Endothelial cell of umbilical vein (primary cell): Measurements from ENCODE around the gene TENT4B. TPM values are rescaled to one million over a fixed set of nuclear protein-coding genes. Genes with fewer than 3 reads are reported as not detected.

ENCODE experiments used
- BruUV-seq: library from RNA; stranded (reverse); fragments of 400-500 nt; replicated peaks from 2 replicates; lab custom pipeline; 2021; lab: Mats Ljungman, UMichigan
- CTCF ChIA-PET: fragments of 300-600, 350-600 bp; sonication (Branson Sonifier 250); formaldehyde crosslinking; loops from one replicate; lab custom pipeline; 2021; ENCODE audit warnings: antibody characterized with exemption, inconsistent platforms; lab: Charles Lee
- POLR2A ChIA-PET: fragments of 300-600, 350-600 bp; sonication (Branson Sonifier 250); formaldehyde crosslinking; loops from one replicate; lab custom pipeline; 2021; ENCODE audit warnings: antibody characterized with exemption, inconsistent platforms; lab: Charles Lee
- DNase-seq: peaks from one replicate; pipeline ENCODE4 v3.0.0-alpha.2; 2011; ENCODE audit warnings: low read depth, low spot score
- FAIRE-seq: peaks from 2 replicates; lab custom pipeline; 2011; peaks lifted over from hg19 to GRCh38; lab: Jason Lieb, UNC
- H2AFZ ChIP-seq: 2 replicates; pipeline ENCODE4 v1.6.0; 2012; ENCODE audit warnings: low read depth, low read length, control low read depth, inconsistent platforms
- H3K27ac ChIP-seq: 2 replicates; pipeline ENCODE4 v1.5.1; 2011; ENCODE audit warnings: low read depth, mild to moderate bottlenecking, control low read depth, low read length, moderate library complexity; ENCODE audit not compliant: insufficient read depth
- H3K27me3 ChIP-seq, 2 experiments: 2 replicates each; pipeline versions ENCODE4 v1.6.0 to v1.6.1; 2011; ENCODE audit warnings: low read length in 2 of 2, mixed read lengths in 1 of 2; ENCODE audit not compliant: control insufficient read depth in 2 of 2, insufficient read depth in 2 of 2
- H3K36me3 ChIP-seq, 2 experiments: 2 replicates in 1 of 2; 3 replicates in 1 of 2; pipeline ENCODE4 v1.5.1; 2011; ENCODE audit warnings: low read length in 2 of 2, mild to moderate bottlenecking in 1 of 2, moderate library complexity in 1 of 2; ENCODE audit not compliant: control insufficient read depth in 2 of 2, insufficient read depth in 2 of 2; ENCODE audit errors: extremely low read depth in 1 of 2
- H3K4me1 ChIP-seq: 3 replicates; pipeline ENCODE4 v1.5.1; 2011; ENCODE audit warnings: mild to moderate bottlenecking, low read length; ENCODE audit not compliant: control insufficient read depth, insufficient read depth; ENCODE audit errors: extremely low read depth
- H3K4me2 ChIP-seq: 2 replicates; pipeline ENCODE4 v1.6.1; 2011; ENCODE audit warnings: low read length, control low read depth, mixed read lengths; ENCODE audit not compliant: insufficient read depth
- H3K4me3 ChIP-seq, 3 experiments: fragments of 200-600 bp in 1 of 3; sonication (generic), shearing (Covaris generic) in 1 of 3; replicated peaks in 1 of 3; 2 replicates each; pipeline ENCODE4 v1.5.1; 2011 to 2016; ENCODE audit warnings: control low read depth in 3 of 3, low read length in 3 of 3, mild to moderate bottlenecking in 2 of 3, inconsistent platforms in 1 of 3, low read depth in 1 of 3, moderate library complexity in 1 of 3; ENCODE audit not compliant: insufficient read depth in 1 of 3
- H3K79me2 ChIP-seq: 2 replicates; pipeline ENCODE4 v1.6.0; 2012; ENCODE audit warnings: low read length, inconsistent platforms; ENCODE audit not compliant: control insufficient read depth, insufficient read depth
- H3K9ac ChIP-seq: replicated peaks from 2 replicates; pipeline ENCODE3; 2011; ENCODE audit warnings: low read length, control low read depth; ENCODE audit not compliant: insufficient read depth; ENCODE audit errors: extremely low read depth
- H3K9me1 ChIP-seq: replicated peaks from 3 replicates; pipeline ENCODE4 v1.6.0; 2011; ENCODE audit warnings: mild to moderate bottlenecking, low read length; ENCODE audit not compliant: control insufficient read depth, insufficient read depth; ENCODE audit errors: extremely low read depth
- H3K9me3 ChIP-seq: replicated peaks from 2 replicates; pipeline ENCODE4 v1.5.1; 2012; ENCODE audit warnings: low read length, inconsistent platforms; ENCODE audit not compliant: control insufficient read depth, insufficient read depth
- H4K20me1 ChIP-seq: replicated peaks from 2 replicates; pipeline ENCODE3; 2011; ENCODE audit warnings: mild to moderate bottlenecking, low read length; ENCODE audit not compliant: control insufficient read depth, insufficient read depth; ENCODE audit errors: extremely low read depth
- CTCF ChIP-seq, 2 donors: IDR thresholded peaks; 1 replicate in 1 of 2; 2 replicates in 1 of 2; pipeline ENCODE4 v1.5.1; 2011; ENCODE audit warnings: low read length in 2 of 2, mild to moderate bottlenecking in 2 of 2, moderate library complexity in 2 of 2, control low read depth in 1 of 2, inconsistent platforms in 1 of 2, low read depth in 1 of 2; ENCODE audit not compliant: insufficient read depth in 1 of 2; ENCODE audit errors: extremely low read depth in 1 of 2
- EZH2 ChIP-seq: IDR thresholded peaks from 2 replicates; pipeline ENCODE4 v1.6.1; 2012; ENCODE audit warnings: borderline replicate concordance, low read depth, mild to moderate bottlenecking, moderate library complexity, low read length, inconsistent platforms; ENCODE audit not compliant: severe bottlenecking
- FOS ChIP-seq: IDR thresholded peaks from 2 replicates; pipeline ENCODE4 v1.6.1; 2011; ENCODE audit warnings: mild to moderate bottlenecking, low read length, moderate library complexity, borderline replicate concordance; ENCODE audit not compliant: insufficient read depth
- GATA2 ChIP-seq: IDR thresholded peaks from 2 replicates; pipeline ENCODE4 v1.7.0; 2011; ENCODE audit warnings: low read depth, mild to moderate bottlenecking, moderate library complexity, mixed read lengths, low read length; ENCODE audit not compliant: insufficient read length, insufficient read depth
- JUN ChIP-seq: IDR thresholded peaks from 2 replicates; pipeline ENCODE4 v1.6.1; 2011; ENCODE audit warnings: borderline replicate concordance, low read depth; ENCODE audit not compliant: insufficient read length, insufficient read depth
- MAX ChIP-seq: IDR thresholded peaks from 2 replicates; pipeline ENCODE4 v1.6.1; 2011; ENCODE audit not compliant: insufficient read depth, insufficient read length
- MYC ChIP-seq: IDR thresholded peaks from one replicate; pipeline ENCODE4 v1.6.1; 2011; ENCODE audit warnings: mild to moderate bottlenecking, low read depth, low read length
- POLR2A ChIP-seq: IDR thresholded peaks from 2 replicates; pipeline ENCODE4 v1.6.1; 2012; ENCODE audit warnings: low read depth, mild to moderate bottlenecking, control low read depth, low read length
- POLR2AphosphoS5 ChIP-seq: IDR thresholded peaks from 2 replicates; pipeline ENCODE4 v1.6.1; 2012; ENCODE audit warnings: low read depth, mild to moderate bottlenecking, control low read depth, low read length, moderate library complexity; ENCODE audit not compliant: insufficient read depth
- dilution Hi-C: fragments of 300-500 bp; cut with MboI; formaldehyde crosslinking; loops from one replicate; pipeline ENCODE4 v1.15.0; 2019; ENCODE audit warnings: low sequenced_read_pairs; ENCODE audit not compliant: extremely low pct_ligation_motif_present
- intact Hi-C: fragments of 100-400 bp; cut with micrococcal nuclease; formaldehyde crosslinking; loops from one replicate; pipeline ENCODE4 v1.10.0; 2022
- polyA plus RNA-seq, 4 experiments: library from polyadenylated mRNA; depleted of rRNA in 3 of 4; stranded (reverse) in 3 of 4; unstranded in 1 of 4; fragments of >200 nt; gene quantifications; 2 replicates each; pipeline versions ENCODE4 v1.2.1 to v1.2.3, GENCODE V29; 2011 to 2012; ENCODE audit warnings: missing spikeins in 1 of 4
- total RNA-seq: library from RNA; stranded (reverse); gene quantifications from 2 replicates; pipeline ENCODE4 v1.2.3, GENCODE V29; 2021

Gene TENT4B
- total and polyA plus RNA-seq, 2 donors (not counting 3 experiments of a cell fraction or from before 2014, with no cell fraction given) = 4.2 to 13.1 TPM

- FAIRE-seq (no peak), DNase-seq (no peak)
- no peak overlapping the region for H2AFZ ChIP-seq
- dilution Hi-C loops (no loop called here), intact Hi-C loops (no loop called here)
- H4K20me1 ChIP-seq = no peaks in the 10 kb centered on the region
- H3K4me3 ChIP-seq = no peak overlapping the region
- POLR2A ChIA-PET = no interaction called here
- H3K27me3 ChIP-seq = no peaks in the 10 kb centered on the region
- no peaks in the 10 kb centered on the region for H3K36me3 ChIP-seq
- no peaks in the 10 kb centered on the region for H3K9me3 ChIP-seq
- BruUV-seq = no TSS peak
- TF ChIP-seq CTCF (IDR thresholded peaks at IDR 0.05; ENCODE audit: extremely low read depth in 1 of 2, insufficient read depth in 1 of 2, low read depth in 1 of 2, low read length in 2 of 2) (no peak), FOS (no peak), MYC (no peak), JUN (no peak), POLR2AphosphoS5 (no peak), EZH2 (no peak), POLR2A (no peak), GATA2 (no peak), MAX (no peak)
- CTCF ChIA-PET = interaction anchor here (0.6 to 1.0 kb wide), 4 partner anchors 11 to 301 kb away, joined by 3 to 5 read pairs (median 3); partner anchors contain the start of gene CNEP1R1
- no peak overlapping the region for H3K27ac ChIP-seq
- no peak overlapping the region for H3K9ac ChIP-seq
- no peaks in the 10 kb centered on the region for H3K4me1 ChIP-seq
- H3K4me2 ChIP-seq = no peak overlapping the region
- H3K9me1 ChIP-seq = no peaks in the 10 kb centered on the region
- H3K79me2 ChIP-seq = no peaks in the 10 kb centered on the region
Measured at GRCh38 chr16:50275098-50275415, 122.0 kb downstream of the TENT4B start.
